ENCODE measurements around the gene ANKRD26. TPM values are rescaled to one million over a fixed set of nuclear protein-coding genes. Genes with fewer than 3 reads are reported as not detected.

ANKRD26 gene
- total and polyA plus RNA-seq, 2 donors (not counting 3 experiments of a cell fraction or from before 2014, with no cell fraction given): 1.0 to 9.5 TPM

- Histone ChIP-seq H3K9me3 (replicated peaks; ENCODE audit: control insufficient read depth, insufficient read depth, low read length) (no peaks in the 10 kb centered on the region), H2AFZ (ENCODE audit: low read depth, low read length) (peak overlapping the region; percentile 80), H3K79me2 (ENCODE audit: control insufficient read depth, insufficient read depth, low read length) (no peaks in the 10 kb centered on the region), H3K9ac (replicated peaks; ENCODE audit: extremely low read depth, insufficient read depth, low read length) (peak overlapping the region; percentile 85), H3K4me3 (replicated peaks in 1 of 3; ENCODE audit: insufficient read depth in 1 of 3, low read depth in 1 of 3, low read length in 3 of 3) (peak overlapping the region; percentile 49 to 90 (median 84)), H4K20me1 (replicated peaks; ENCODE audit: control insufficient read depth, extremely low read depth, insufficient read depth, low read length) (no peaks in the 10 kb centered on the region), H3K4me2 (ENCODE audit: insufficient read depth, low read length) (peak overlapping the region; percentile 95), H3K9me1 (replicated peaks; ENCODE audit: control insufficient read depth, extremely low read depth, insufficient read depth, low read length) (no peaks in the 10 kb centered on the region), H3K27me3 (ENCODE audit: control insufficient read depth in 2 of 2, insufficient read depth in 2 of 2, low read length in 2 of 2) (no peaks in the 10 kb centered on the region), H3K27ac (ENCODE audit: insufficient read depth, low read depth, low read length) (peak overlapping the region; percentile 66), H3K36me3 (ENCODE audit: control insufficient read depth in 2 of 2, extremely low read depth in 1 of 2, insufficient read depth in 2 of 2, low read length in 2 of 2) (no peaks in the 10 kb centered on the region), H3K4me1 (ENCODE audit: control insufficient read depth, extremely low read depth, insufficient read depth, low read length) (peaks cover 8% of the 10 kb centered on the region)
- dilution Hi-C loops (cut with MboI; ENCODE audit: extremely low pct_ligation_motif_present, low sequenced_read_pairs): no loop called here
- BruUV-seq (replicated peaks): no TSS peak
- no peak for FAIRE-seq
- POLR2A ChIA-PET: no interaction called here
- CTCF ChIA-PET: interaction anchor here (0.6 kb wide), 1 partner anchor 9 kb away, joined by 4 read pairs; no protein-coding TSS in a partner anchor
- intact Hi-C loops (cut with micrococcal nuclease): no loop called here
- TF ChIP-seq JUN (IDR thresholded peaks at IDR 0.05; ENCODE audit: borderline replicate concordance, insufficient read depth, insufficient read length, low read depth) (no peak), GATA2 (IDR thresholded peaks at IDR 0.05; ENCODE audit: insufficient read depth, insufficient read length, low read depth, low read length) (no peak), POLR2A (IDR thresholded peaks at IDR 0.05; ENCODE audit: low read depth, low read length) (no peak)
- DNase-seq (ENCODE audit: low read depth, low spot score): no peak
Measured at GRCh38 chr10:27099448-27099847, 846 bp downstream of the ANKRD26 start.

- Histone ChIP-seq H3K27me3 (ENCODE audit: control insufficient read depth in 2 of 2, insufficient read depth in 2 of 2, low read length in 2 of 2) (no peaks in the 10 kb centered on the region), H4K20me1 (replicated peaks; ENCODE audit: control insufficient read depth, extremely low read depth, insufficient read depth, low read length) (no peaks in the 10 kb centered on the region), H3K4me1 (ENCODE audit: control insufficient read depth, extremely low read depth, insufficient read depth, low read length) (no peaks in the 10 kb centered on the region), H3K9me1 (replicated peaks; ENCODE audit: control insufficient read depth, extremely low read depth, insufficient read depth, low read length) (no peaks in the 10 kb centered on the region), H3K9me3 (replicated peaks; ENCODE audit: control insufficient read depth, insufficient read depth, low read length) (no peaks in the 10 kb centered on the region), H3K4me3 (replicated peaks in 1 of 3; ENCODE audit: insufficient read depth in 1 of 3, low read depth in 1 of 3, low read length in 3 of 3) (no peak overlapping the region), H2AFZ (ENCODE audit: low read depth, low read length) (no peak overlapping the region), H3K79me2 (ENCODE audit: control insufficient read depth, insufficient read depth, low read length) (no peaks in the 10 kb centered on the region), H3K27ac (ENCODE audit: insufficient read depth, low read depth, low read length) (no peak overlapping the region), H3K4me2 (ENCODE audit: insufficient read depth, low read length) (no peak overlapping the region), H3K36me3 (ENCODE audit: control insufficient read depth in 2 of 2, extremely low read depth in 1 of 2, insufficient read depth in 2 of 2, low read length in 2 of 2) (peaks cover 4 to 5% of the 10 kb centered on the region in 2 experiments), H3K9ac (replicated peaks; ENCODE audit: extremely low read depth, insufficient read depth, low read length) (no peak overlapping the region)
- BruUV-seq (replicated peaks): no TSS peak
- dilution Hi-C loops (cut with MboI; ENCODE audit: extremely low pct_ligation_motif_present, low sequenced_read_pairs) (no loop called here), intact Hi-C loops (cut with micrococcal nuclease) (no loop called here)
- no peak for TF ChIP-seq EZH2 (IDR thresholded peaks at IDR 0.05; ENCODE audit: borderline replicate concordance, low read depth, low read length, severe bottlenecking)
- no peak for TF ChIP-seq MYC (IDR thresholded peaks at IDR 0.05; ENCODE audit: low read depth, low read length)
- no peak for TF ChIP-seq FOS (IDR thresholded peaks at IDR 0.05; ENCODE audit: borderline replicate concordance, insufficient read depth, low read length)
- ChIA-PET CTCF (no interaction called here), POLR2A (no interaction called here)
- FAIRE-seq: no peak
- no peak for DNase-seq (ENCODE audit: low read depth, low spot score)
Measured at GRCh38 chr10:27088119-27089044, 11.9 kb downstream of the ANKRD26 start.
